ENCODE measurements around the gene STK39. TPM values are rescaled to one million over a fixed set of nuclear protein-coding genes. Genes with fewer than 3 reads are reported as not detected.
A peak's percentile ranks its signal among the peaks of the same experiment; 100 is the strongest.

The STK39 gene
- total RNA-seq, 1 donor from 2014 or later, result 46.0 TPM

DNA sequence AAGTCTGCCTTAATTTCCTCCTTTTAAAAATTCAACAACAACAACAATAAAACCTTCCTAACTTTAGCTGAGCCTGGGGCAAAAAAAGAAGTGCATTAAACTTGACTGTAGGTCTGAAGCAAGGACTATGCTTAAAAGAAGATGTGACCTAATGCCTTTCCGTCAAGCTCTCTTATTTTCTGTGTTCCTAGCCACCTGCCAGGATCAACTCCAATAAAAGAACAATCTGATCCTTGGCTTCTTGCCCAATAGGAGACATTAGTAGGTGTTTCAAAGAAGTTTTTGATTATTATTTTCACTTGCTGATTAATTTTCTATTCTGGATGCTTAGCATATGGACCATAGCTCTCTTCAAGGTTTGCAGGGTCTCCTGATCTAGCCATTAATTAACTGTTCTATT is 237.5 kb downstream of the STK39 start:
- TF ChIP-seq, protein P1, sequence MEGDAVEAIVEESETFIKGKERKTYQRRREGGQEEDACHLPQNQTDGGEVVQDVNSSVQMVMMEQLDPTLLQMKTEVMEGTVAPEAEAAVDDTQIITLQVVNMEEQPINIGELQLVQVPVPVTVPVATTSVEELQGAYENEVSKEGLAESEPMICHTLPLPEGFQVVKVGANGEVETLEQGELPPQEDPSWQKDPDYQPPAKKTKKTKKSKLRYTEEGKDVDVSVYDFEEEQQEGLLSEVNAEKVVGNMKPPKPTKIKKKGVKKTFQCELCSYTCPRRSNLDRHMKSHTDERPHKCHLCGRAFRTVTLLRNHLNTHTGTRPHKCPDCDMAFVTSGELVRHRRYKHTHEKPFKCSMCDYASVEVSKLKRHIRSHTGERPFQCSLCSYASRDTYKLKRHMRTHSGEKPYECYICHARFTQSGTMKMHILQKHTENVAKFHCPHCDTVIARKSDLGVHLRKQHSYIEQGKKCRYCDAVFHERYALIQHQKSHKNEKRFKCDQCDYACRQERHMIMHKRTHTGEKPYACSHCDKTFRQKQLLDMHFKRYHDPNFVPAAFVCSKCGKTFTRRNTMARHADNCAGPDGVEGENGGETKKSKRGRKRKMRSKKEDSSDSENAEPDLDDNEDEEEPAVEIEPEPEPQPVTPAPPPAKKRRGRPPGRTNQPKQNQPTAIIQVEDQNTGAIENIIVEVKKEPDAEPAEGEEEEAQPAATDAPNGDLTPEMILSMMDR (conservative IDR thresholded peaks at IDR 0.05; ENCODE audit: low read depth, low read length), result no peak
- DNase-seq (ENCODE audit: low read depth), result no peak
- H3K4me3 ChIP-seq (ENCODE audit: low read depth, low read length), result no peak overlapping the region

DNA sequence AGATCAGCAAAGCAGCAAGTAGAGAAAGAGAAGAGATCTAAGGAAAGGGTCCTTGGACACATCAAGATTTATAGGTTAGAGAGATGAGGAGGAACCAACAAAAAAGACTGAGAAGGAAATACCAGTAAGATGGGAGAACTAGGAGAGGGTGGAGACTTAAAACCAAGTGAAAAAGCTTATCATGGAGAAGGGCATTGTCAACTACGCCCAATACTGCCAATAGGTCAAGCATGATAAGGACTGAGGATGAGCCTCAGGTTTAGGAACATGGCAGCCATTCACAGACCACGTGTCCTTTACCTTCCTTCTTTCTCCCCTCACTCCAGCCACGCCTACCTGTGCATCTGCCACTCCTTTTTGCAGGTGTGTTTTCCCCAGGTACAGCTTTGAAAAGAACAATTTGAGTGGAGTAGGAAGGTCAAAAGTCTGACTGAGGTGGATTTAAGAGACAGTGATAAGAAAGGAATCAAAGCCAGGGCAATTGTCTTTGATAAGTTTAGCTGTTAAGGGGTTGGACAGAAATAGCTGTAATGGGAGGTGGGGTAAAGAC is 238.7 kb downstream of the STK39 start:
- TF ChIP-seq, protein P1 (conservative IDR thresholded peaks at IDR 0.05; ENCODE audit: low read depth, low read length), result no peak
- H3K4me3 ChIP-seq (ENCODE audit: low read depth, low read length), result no peak overlapping the region
- DNase-seq (ENCODE audit: low read depth), result no peak

DNA sequence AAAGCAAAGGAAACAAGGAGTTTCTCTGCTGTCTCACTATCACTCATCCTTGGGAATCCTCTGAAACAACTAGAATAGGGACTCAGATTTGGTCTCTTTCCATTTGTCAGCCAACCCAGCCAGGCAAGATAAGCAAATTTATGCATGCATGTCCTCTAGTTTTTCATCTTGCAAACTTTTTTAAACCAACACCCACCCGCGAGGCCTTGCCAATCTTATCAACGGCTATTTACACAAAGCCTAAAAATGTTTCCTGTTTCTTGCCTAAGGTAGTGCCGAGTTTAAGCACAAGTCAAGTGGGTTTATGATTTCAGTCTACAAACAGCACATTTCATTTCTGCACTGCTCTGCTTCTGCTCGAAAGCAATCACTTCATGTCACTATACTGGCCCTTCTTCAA is 240.9 kb downstream of the STK39 start:
- TF ChIP-seq, protein P1 (conservative IDR thresholded peaks at IDR 0.05; ENCODE audit: low read depth, low read length), result no peak
- no peak for DNase-seq (ENCODE audit: low read depth)
- no peak overlapping the region for H3K4me3 ChIP-seq (ENCODE audit: low read depth, low read length)

DNA sequence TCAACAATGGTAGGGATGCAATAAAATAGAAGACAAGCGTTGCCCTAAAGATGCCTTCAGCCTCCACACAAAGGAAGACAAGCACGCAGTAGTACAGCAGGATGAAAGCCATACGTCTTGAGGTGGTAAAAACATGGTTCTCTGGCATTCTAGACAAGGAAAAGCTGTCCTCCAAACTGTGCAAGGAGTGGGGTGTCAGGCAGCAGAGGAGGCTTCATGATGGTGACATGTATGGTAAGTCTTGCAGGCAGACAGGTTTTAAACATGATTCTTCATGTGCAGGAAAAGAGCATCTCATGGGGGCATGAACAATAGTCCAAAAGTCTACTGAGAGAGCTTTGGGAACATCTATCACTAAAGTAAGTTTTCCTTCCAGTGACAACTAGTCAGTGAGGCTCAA is 241.8 kb downstream of the STK39 start:
- TF ChIP-seq, protein P1 (conservative IDR thresholded peaks at IDR 0.05; ENCODE audit: low read depth, low read length), result no peak
- DNase-seq (ENCODE audit: low read depth), result no peak
- no peak overlapping the region for H3K4me3 ChIP-seq (ENCODE audit: low read depth, low read length)

DNA sequence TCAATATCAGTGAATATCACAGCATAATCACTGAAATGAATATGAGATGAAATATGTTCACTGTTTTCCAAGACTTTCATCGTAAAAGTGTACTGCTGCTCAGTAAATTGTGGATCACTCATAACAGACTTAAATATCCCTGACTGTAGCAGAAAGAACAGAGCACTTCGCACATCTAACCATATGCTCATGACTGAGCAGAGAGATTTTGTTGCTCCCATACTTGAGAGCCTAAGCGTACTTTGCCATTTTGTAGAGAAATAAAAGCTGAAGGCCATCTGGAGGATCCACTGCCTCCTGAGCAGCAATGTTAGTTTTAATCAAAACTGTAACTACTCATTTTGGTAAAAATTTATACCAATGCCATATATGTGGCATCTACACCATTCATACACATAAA is 243.5 kb downstream of the STK39 start:
- TF ChIP-seq, protein P1 (conservative IDR thresholded peaks at IDR 0.05; ENCODE audit: low read depth, low read length), result no peak
- no peak for DNase-seq (ENCODE audit: low read depth)
- no peak overlapping the region for H3K4me3 ChIP-seq (ENCODE audit: low read depth, low read length)

DNA sequence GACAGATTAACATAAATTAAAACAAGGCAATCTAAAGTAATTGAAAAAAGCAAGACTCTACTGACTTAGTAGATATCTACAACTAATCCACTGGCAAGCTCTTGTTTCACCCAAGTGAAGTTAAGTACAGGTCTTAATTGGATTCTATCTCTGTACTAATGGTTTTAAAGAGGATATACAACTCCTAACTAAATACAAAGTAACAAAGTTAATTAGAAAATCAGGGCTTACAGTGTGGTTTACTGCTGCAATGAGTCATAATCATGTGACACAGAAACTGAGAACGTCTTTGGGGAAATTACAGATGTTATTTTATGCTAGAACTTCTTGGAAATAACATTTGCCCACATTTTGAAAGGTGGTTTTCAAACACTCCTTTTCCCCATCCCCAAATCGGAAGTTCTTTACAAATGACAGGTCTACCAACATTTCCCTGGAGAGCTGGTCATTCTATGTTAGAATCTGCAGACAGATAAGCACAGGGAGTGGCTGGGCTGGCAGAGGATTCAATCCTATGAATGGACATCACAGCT is 245.3 kb downstream of the STK39 start:
- H3K4me3 ChIP-seq (ENCODE audit: low read depth, low read length), result no peak overlapping the region
- peak; percentile 38 for DNase-seq (ENCODE audit: low read depth)
- TF ChIP-seq, protein P1 (conservative IDR thresholded peaks at IDR 0.05; ENCODE audit: low read depth, low read length), result no peak

DNA sequence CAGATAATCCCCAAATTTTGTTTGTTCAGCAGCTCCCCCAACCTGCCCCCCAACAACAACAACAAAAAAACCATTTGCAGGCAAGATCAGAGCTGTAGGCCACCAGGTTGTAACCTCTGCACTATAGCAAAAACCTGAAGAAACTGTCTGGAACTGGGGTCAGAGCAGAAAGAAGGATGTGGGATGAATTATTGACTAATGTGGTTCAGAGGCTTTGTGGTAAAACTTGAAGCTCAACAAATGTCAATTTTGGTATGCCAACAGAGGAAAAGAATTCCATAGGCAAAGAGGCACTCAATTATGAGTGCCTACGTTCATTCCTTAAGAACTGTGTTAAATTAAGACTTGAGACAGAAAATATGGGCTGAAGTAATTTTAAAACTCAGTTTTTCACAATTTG is 255.1 kb downstream of the STK39 start:
- TF ChIP-seq, protein P1 (conservative IDR thresholded peaks at IDR 0.05; ENCODE audit: low read depth, low read length), result no peak
- H3K4me3 ChIP-seq (ENCODE audit: low read depth, low read length), result no peak overlapping the region
- no peak for DNase-seq (ENCODE audit: low read depth)
